Naive thymus-derived CD4-positive, alpha-beta T cell (primary cell): ENCODE results near the gene KRT14. TPM values are rescaled to one million over a fixed set of nuclear protein-coding genes. Genes with fewer than 3 reads are reported as not detected.
"Not testable (repeated sequence)": the region's sequence is repeated elsewhere in the genome, so short reads cannot be mapped to it uniquely, and the experiment has no call there.

ENCODE experiments used
- ATAC-seq: fragments of 150-1000 bp; cut with Tn5 transposase; 2 replicates; pipeline ENCODE4 v1.10.0; 2021; ENCODE audit warnings: mild to moderate bottlenecking, moderate library complexity
- CTCF ChIA-PET: fragments of 350-600 bp; sonication (Branson Sonifier 250); formaldehyde crosslinking; loops from one replicate; lab custom pipeline; 2021; ENCODE audit warnings: antibody characterized with exemption; lab: Charles Lee
- POLR2A ChIA-PET: fragments of 350-600 bp; sonication (Branson Sonifier 250); formaldehyde crosslinking; loops from one replicate; lab custom pipeline; 2021; ENCODE audit warnings: antibody characterized with exemption, inconsistent platforms; lab: Charles Lee
- DNase-seq, 9 donors: peaks; one replicate each; pipeline versions ENCODE4 v3.0.0 to v3.0.0-alpha.2; 2020 to 2022; ENCODE audit warnings: mixed read lengths in 1 of 9
- H3K27ac ChIP-seq: one replicate; pipeline ENCODE4 v1.7.0; 2013; ENCODE audit warnings: mild to moderate bottlenecking, low read depth, low read length, moderate library complexity
- H3K27me3 ChIP-seq, 2 donors: one replicate each; pipeline ENCODE4 v1.7.0; 2013; ENCODE audit warnings: low read length in 2 of 2, mild to moderate bottlenecking in 2 of 2, moderate library complexity in 2 of 2; ENCODE audit not compliant: control insufficient read depth in 2 of 2, insufficient read depth in 2 of 2
- H3K36me3 ChIP-seq, 3 experiments: 1 replicate in 2 of 3; 2 replicates in 1 of 3; pipeline ENCODE4 v1.7.0; 2013; ENCODE audit warnings: low read length in 3 of 3, mild to moderate bottlenecking in 3 of 3, moderate library complexity in 1 of 3; ENCODE audit not compliant: insufficient read depth in 3 of 3, control insufficient read depth in 2 of 3
- H3K4me1 ChIP-seq, 2 donors: one replicate each; pipeline ENCODE4 v1.7.0; 2013; ENCODE audit warnings: low read length in 2 of 2, mild to moderate bottlenecking in 2 of 2, moderate library complexity in 1 of 2; ENCODE audit not compliant: control insufficient read depth in 2 of 2, insufficient read depth in 2 of 2
- H3K4me3 ChIP-seq: 2 replicates; pipeline ENCODE4 v1.7.0; 2013; ENCODE audit warnings: mild to moderate bottlenecking, low read length
- H3K9me3 ChIP-seq, 3 experiments: 1 replicate in 2 of 3; 2 replicates in 1 of 3; pipeline ENCODE4 v1.7.0; 2013; ENCODE audit warnings: low read length in 3 of 3; ENCODE audit not compliant: control insufficient read depth in 2 of 3
- H3K27ac Mint-ChIP-seq, 9 donors: one replicate each; pipeline ENCODE4 v1.8.0; 2020 to 2022; ENCODE audit warnings: mixed read lengths in 9 of 9, mild to moderate bottlenecking in 8 of 9, moderate library complexity in 5 of 9, inconsistent platforms in 2 of 9
- H3K27me3 Mint-ChIP-seq, 5 donors: one replicate each; pipeline ENCODE4 v1.8.0; 2021 to 2022; ENCODE audit warnings: mixed read lengths in 5 of 5, mild to moderate bottlenecking in 1 of 5
- H3K36me3 Mint-ChIP-seq, 5 donors: one replicate each; pipeline ENCODE4 v1.8.0; 2020 to 2022; ENCODE audit warnings: mixed read lengths in 5 of 5, mild to moderate bottlenecking in 3 of 5, inconsistent platforms in 1 of 5
- H3K4me1 Mint-ChIP-seq, 7 donors: one replicate each; pipeline ENCODE4 v1.8.0; 2020 to 2022; ENCODE audit warnings: mixed read lengths in 7 of 7, mild to moderate bottlenecking in 3 of 7, inconsistent platforms in 1 of 7
- H3K4me3 Mint-ChIP-seq, 10 donors: one replicate each; pipeline ENCODE4 v1.8.0; 2020 to 2022; ENCODE audit warnings: mild to moderate bottlenecking in 10 of 10, mixed read lengths in 10 of 10, moderate library complexity in 6 of 10, inconsistent platforms in 2 of 10
- H3K9me3 Mint-ChIP-seq, 11 donors: one replicate each; pipeline ENCODE4 v1.8.0; 2020 to 2022; ENCODE audit warnings: mixed read lengths in 11 of 11, mild to moderate bottlenecking in 4 of 11, inconsistent platforms in 1 of 11, moderate library complexity in 1 of 11
- intact Hi-C, 2 donors: fragments of 100-400 bp; cut with micrococcal nuclease; formaldehyde crosslinking; loops; one replicate each; pipeline ENCODE4 v1.15.1; 2023
- polyA plus RNA-seq, 2 donors: library from polyadenylated mRNA; unstranded; fragments of 300-500 nt; fragmentation: Illumina TruSeq; gene quantifications; one replicate each; pipeline ENCODE4 v1.2.3, GENCODE V29; 2021
- total RNA-seq, 6 experiments: library from RNA in 5 of 6; stranded (reverse) in 5 of 6; gene quantifications; 1 replicate in 5 of 6; 2 replicates in 1 of 6; pipeline ENCODE4 v1.2.3 and lab custom pipeline; 2021 to 2026

The KRT14 gene
- total and polyA plus RNA-seq, 7 experiments from 2014 or later = not detected

- no peaks in the 10 kb centered on the region for H3K9me3 ChIP-seq
- H3K36me3 Mint-ChIP-seq = no peaks in the 10 kb centered on the region
- no peaks in the 10 kb centered on the region for H3K4me1 ChIP-seq
- peaks cover 0 to 1% (median 0%) of the 10 kb centered on the region in 7 donors for H3K4me1 Mint-ChIP-seq
- H3K9me3 Mint-ChIP-seq = no peaks in the 10 kb centered on the region
- no peaks in the 10 kb centered on the region for H3K36me3 ChIP-seq
- H3K27ac Mint-ChIP-seq = peak overlapping the region in 1 of 9 donors; percentile 62
- no peaks in the 10 kb centered on the region for H3K27me3 ChIP-seq
- no peak for ATAC-seq
- DNase-seq = no peak
- ChIA-PET POLR2A (no interaction called here), CTCF (no interaction called here)
- H3K4me3 ChIP-seq = no peak overlapping the region
- no peak overlapping the region for H3K27ac ChIP-seq
- intact Hi-C loops = no loop called here
- H3K4me3 Mint-ChIP-seq = no peak overlapping the region
- no peaks in the 10 kb centered on the region for H3K27me3 Mint-ChIP-seq
Observed at GRCh38 chr17:41621916-41622315, 35.2 kb upstream of the KRT14 start.

- H3K9me3 Mint-ChIP-seq, H3K9me3 ChIP-seq, H3K27me3 ChIP-seq, DNase-seq, intact Hi-C loops, H3K36me3 ChIP-seq, H3K27ac ChIP-seq, H3K4me3 Mint-ChIP-seq, H3K36me3 Mint-ChIP-seq, H3K4me3 ChIP-seq, H3K4me1 Mint-ChIP-seq, H3K27ac Mint-ChIP-seq, H3K4me1 ChIP-seq, POLR2A ChIA-PET, H3K27me3 Mint-ChIP-seq, ATAC-seq: not testable (repeated sequence)
- CTCF ChIA-PET = interaction anchor here (0.5 kb wide), 1 partner anchor 921 kb away, joined by 4 read pairs; no protein-coding TSS in a partner anchor
Observed at GRCh38 chr17:41621435-41621817, 34.7 kb upstream of the KRT14 start.

- H3K27ac Mint-ChIP-seq = no peak overlapping the region
- intact Hi-C loops = no loop called here
- no peaks in the 10 kb centered on the region for H3K27me3 Mint-ChIP-seq
- DNase-seq (no peak), ATAC-seq (no peak)
- Histone ChIP-seq H3K36me3 (no peaks in the 10 kb centered on the region), H3K4me3 (no peak overlapping the region), H3K27ac (no peak overlapping the region), H3K27me3 (no peaks in the 10 kb centered on the region), H3K4me1 (no peaks in the 10 kb centered on the region), H3K9me3 (no peaks in the 10 kb centered on the region)
- H3K36me3 Mint-ChIP-seq = no peaks in the 10 kb centered on the region
- H3K4me3 Mint-ChIP-seq = no peak overlapping the region
- peaks cover 0 to under 1% (median 0%) of the 10 kb centered on the region in 7 donors for H3K4me1 Mint-ChIP-seq
- POLR2A ChIA-PET = no interaction called here
- CTCF ChIA-PET = interaction anchor here (0.5 kb wide), 1 partner anchor 921 kb away, joined by 4 read pairs; no protein-coding TSS in a partner anchor
- no peaks in the 10 kb centered on the region for H3K9me3 Mint-ChIP-seq
Observed at GRCh38 chr17:41620583-41621434, 34.1 kb upstream of the KRT14 start.

GRCh38 chr17:41619927-41620582 lies 33.4 kb upstream of the KRT14 start:
- H3K4me3 ChIP-seq, H3K36me3 Mint-ChIP-seq, H3K4me1 Mint-ChIP-seq, H3K27me3 Mint-ChIP-seq, ATAC-seq, H3K36me3 ChIP-seq, POLR2A ChIA-PET, H3K27ac ChIP-seq, H3K9me3 Mint-ChIP-seq, H3K9me3 ChIP-seq, H3K27ac Mint-ChIP-seq, H3K4me3 Mint-ChIP-seq, DNase-seq, H3K27me3 ChIP-seq, CTCF ChIA-PET, H3K4me1 ChIP-seq, intact Hi-C loops: not testable (repeated sequence)

GRCh38 chr17:41619036-41619926 lies 32.6 kb upstream of the KRT14 start:
- no peak overlapping the region for H3K27ac Mint-ChIP-seq
- intact Hi-C loops = no loop called here
- CTCF ChIA-PET = no interaction called here
- no peaks in the 10 kb centered on the region for H3K36me3 Mint-ChIP-seq
- no peaks in the 10 kb centered on the region for H3K36me3 ChIP-seq
- no peak for ATAC-seq
- no peak for DNase-seq
- H3K4me1 Mint-ChIP-seq = no peaks in the 10 kb centered on the region
- H3K27me3 Mint-ChIP-seq = no peaks in the 10 kb centered on the region
- H3K27ac ChIP-seq = no peak overlapping the region
- H3K27me3 ChIP-seq = no peaks in the 10 kb centered on the region
- no peak overlapping the region for H3K4me3 ChIP-seq
- H3K9me3 Mint-ChIP-seq = no peaks in the 10 kb centered on the region
- H3K4me3 Mint-ChIP-seq = no peak overlapping the region
- H3K4me1 ChIP-seq = no peaks in the 10 kb centered on the region
- H3K9me3 ChIP-seq = no peaks in the 10 kb centered on the region
- POLR2A ChIA-PET = no interaction called here

- ChIA-PET POLR2A (no interaction called here), CTCF (no interaction called here)
- no peak for ATAC-seq
- H3K36me3 Mint-ChIP-seq = no peaks in the 10 kb centered on the region
- Histone ChIP-seq H3K4me3 (no peak overlapping the region), H3K27ac (no peak overlapping the region), H3K36me3 (no peaks in the 10 kb centered on the region), H3K27me3 (no peaks in the 10 kb centered on the region), H3K4me1 (no peaks in the 10 kb centered on the region), H3K9me3 (no peaks in the 10 kb centered on the region)
- H3K9me3 Mint-ChIP-seq = no peaks in the 10 kb centered on the region
- peaks cover 0 to 3% (median 0%) of the 10 kb centered on the region in 5 donors for H3K27me3 Mint-ChIP-seq
- intact Hi-C loops = no loop called here
- no peaks in the 10 kb centered on the region for H3K4me1 Mint-ChIP-seq
- DNase-seq = no peak
- H3K4me3 Mint-ChIP-seq = no peak overlapping the region
- no peak overlapping the region for H3K27ac Mint-ChIP-seq
Observed at GRCh38 chr17:41618341-41619035, 31.8 kb upstream of the KRT14 start.
